DND-41 (cell line): Measurements from ENCODE around the gene TRAM1L1.

ENCODE experiments used
- ATAC-seq: fragments of 200-7000 bp; cut with Tn5 transposase; 3 replicates; pipeline ENCODE4 v1.9.1; 2021; ENCODE audit warnings: low read depth; ENCODE audit not compliant: insufficient read depth
- DNase-seq: peaks from one replicate; pipeline ENCODE4 v3.0.0-alpha.2; 2020
- H2AFZ ChIP-seq: 2 replicates; pipeline ENCODE4 v1.6.0; 2012; ENCODE audit warnings: low read depth, low read length
- H3K27ac ChIP-seq: 2 replicates; pipeline ENCODE4 v1.5.1; 2012; ENCODE audit warnings: low read length, inconsistent platforms
- H3K27me3 ChIP-seq: fragments of 200-600 bp; sonication (generic); 2 replicates; pipeline ENCODE4 v1.6.0; 2012; ENCODE audit warnings: low read length, mild to moderate bottlenecking, inconsistent platforms; ENCODE audit not compliant: insufficient read depth, poor library complexity
- H3K36me3 ChIP-seq: 2 replicates; pipeline ENCODE4 v1.5.1; 2012; ENCODE audit warnings: low read length, inconsistent platforms; ENCODE audit not compliant: insufficient read depth
- H3K4me1 ChIP-seq: 2 replicates; pipeline ENCODE4 v1.5.1; 2012; ENCODE audit warnings: mild to moderate bottlenecking, low read length; ENCODE audit not compliant: insufficient read depth
- H3K4me2 ChIP-seq: 2 replicates; pipeline ENCODE4 v1.6.0; 2012; ENCODE audit warnings: mild to moderate bottlenecking, moderate library complexity, low read length, inconsistent platforms; ENCODE audit not compliant: insufficient read depth
- H3K4me3 ChIP-seq, 2 experiments: fragments of 200-600 bp in 1 of 2; shearing (Covaris generic) in 1 of 2; 2 replicates each; pipeline ENCODE4 v1.5.1; 2012 to 2016; ENCODE audit warnings: inconsistent platforms in 2 of 2, low read length in 2 of 2, mild to moderate bottlenecking in 2 of 2, low read depth in 1 of 2, moderate library complexity in 1 of 2
- H3K79me2 ChIP-seq: 2 replicates; pipeline ENCODE4 v1.6.0; 2012; ENCODE audit warnings: low read length, inconsistent platforms; ENCODE audit not compliant: insufficient read depth
- H3K9ac ChIP-seq: 2 replicates; pipeline ENCODE4 v1.6.0; 2012; ENCODE audit warnings: low read depth, mild to moderate bottlenecking, inconsistent platforms, low read length, moderate library complexity
- H3K9me3 ChIP-seq: 2 replicates; pipeline ENCODE4 v1.5.1; 2012; ENCODE audit warnings: low read length, moderate library complexity, mild to moderate bottlenecking, inconsistent platforms; ENCODE audit not compliant: insufficient read depth, severe bottlenecking
- H4K20me1 ChIP-seq: 2 replicates; pipeline ENCODE4 v1.6.0; 2012; ENCODE audit warnings: low read length; ENCODE audit not compliant: insufficient read depth
- EZH2 ChIP-seq: IDR thresholded peaks from 3 replicates; pipeline ENCODE4 v1.6.1; 2012; ENCODE audit warnings: borderline replicate concordance, low read depth, mild to moderate bottlenecking, moderate library complexity, low read length, inconsistent platforms; ENCODE audit not compliant: severe bottlenecking
- TF ChIP-seq, protein P1 (sequence below): IDR thresholded peaks from 2 replicates; pipeline ENCODE4 v1.5.1; 2012; ENCODE audit warnings: borderline replicate concordance, low read length, moderate library complexity, mild to moderate bottlenecking; ENCODE audit not compliant: poor library complexity, severe bottlenecking; ENCODE audit errors: extremely low read depth

TRAM1L1 gene

DNA sequence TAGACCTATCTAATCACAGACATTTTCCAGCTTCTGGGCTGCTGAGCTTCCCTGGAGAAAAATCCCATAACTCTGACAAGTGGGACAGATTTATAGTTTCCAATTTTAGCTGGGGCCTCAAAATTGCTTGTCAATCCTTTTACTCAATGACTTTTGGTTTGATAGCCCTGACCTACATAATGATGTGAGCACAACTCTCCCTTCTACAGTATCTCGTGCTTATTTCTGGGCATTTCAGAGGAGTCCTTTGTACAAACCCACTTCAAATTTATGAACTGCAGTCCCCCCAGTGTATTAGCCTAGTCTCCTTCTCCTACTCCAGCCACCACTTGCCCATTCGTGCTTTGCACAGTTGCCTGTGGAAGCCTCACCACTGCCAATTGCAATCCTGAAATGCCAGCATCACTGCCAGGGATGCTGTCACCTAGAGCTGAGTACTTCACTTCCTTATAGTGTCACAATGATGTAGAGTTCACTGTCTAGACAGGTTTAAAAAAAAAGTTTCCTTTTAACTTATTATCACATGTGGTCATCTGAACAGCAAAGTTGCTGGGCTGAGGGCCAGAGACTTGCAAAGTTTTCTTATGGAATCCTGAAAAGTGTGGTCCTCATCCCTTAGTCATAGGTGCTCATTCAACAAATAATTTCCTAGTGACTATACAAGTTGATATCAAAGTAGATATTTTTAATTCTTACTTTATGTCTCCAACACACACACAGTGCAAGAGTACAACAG is 21.2 kb downstream of the TRAM1L1 start:
- Histone ChIP-seq H3K27me3 (no peaks in the 10 kb centered on the region), H3K79me2 (no peaks in the 10 kb centered on the region), H4K20me1 (no peaks in the 10 kb centered on the region), H3K27ac (no peak overlapping the region), H3K4me3 (no peak overlapping the region), H3K4me1 (no peaks in the 10 kb centered on the region), H3K9ac (no peak overlapping the region), H3K4me2 (no peak overlapping the region), H3K36me3 (no peaks in the 10 kb centered on the region), H3K9me3 (no peaks in the 10 kb centered on the region), H2AFZ (no peak overlapping the region)
- no peak for TF ChIP-seq EZH2
- TF ChIP-seq, protein P1, sequence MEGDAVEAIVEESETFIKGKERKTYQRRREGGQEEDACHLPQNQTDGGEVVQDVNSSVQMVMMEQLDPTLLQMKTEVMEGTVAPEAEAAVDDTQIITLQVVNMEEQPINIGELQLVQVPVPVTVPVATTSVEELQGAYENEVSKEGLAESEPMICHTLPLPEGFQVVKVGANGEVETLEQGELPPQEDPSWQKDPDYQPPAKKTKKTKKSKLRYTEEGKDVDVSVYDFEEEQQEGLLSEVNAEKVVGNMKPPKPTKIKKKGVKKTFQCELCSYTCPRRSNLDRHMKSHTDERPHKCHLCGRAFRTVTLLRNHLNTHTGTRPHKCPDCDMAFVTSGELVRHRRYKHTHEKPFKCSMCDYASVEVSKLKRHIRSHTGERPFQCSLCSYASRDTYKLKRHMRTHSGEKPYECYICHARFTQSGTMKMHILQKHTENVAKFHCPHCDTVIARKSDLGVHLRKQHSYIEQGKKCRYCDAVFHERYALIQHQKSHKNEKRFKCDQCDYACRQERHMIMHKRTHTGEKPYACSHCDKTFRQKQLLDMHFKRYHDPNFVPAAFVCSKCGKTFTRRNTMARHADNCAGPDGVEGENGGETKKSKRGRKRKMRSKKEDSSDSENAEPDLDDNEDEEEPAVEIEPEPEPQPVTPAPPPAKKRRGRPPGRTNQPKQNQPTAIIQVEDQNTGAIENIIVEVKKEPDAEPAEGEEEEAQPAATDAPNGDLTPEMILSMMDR = no peak
- no peak for DNase-seq
- no peak for ATAC-seq

DNA sequence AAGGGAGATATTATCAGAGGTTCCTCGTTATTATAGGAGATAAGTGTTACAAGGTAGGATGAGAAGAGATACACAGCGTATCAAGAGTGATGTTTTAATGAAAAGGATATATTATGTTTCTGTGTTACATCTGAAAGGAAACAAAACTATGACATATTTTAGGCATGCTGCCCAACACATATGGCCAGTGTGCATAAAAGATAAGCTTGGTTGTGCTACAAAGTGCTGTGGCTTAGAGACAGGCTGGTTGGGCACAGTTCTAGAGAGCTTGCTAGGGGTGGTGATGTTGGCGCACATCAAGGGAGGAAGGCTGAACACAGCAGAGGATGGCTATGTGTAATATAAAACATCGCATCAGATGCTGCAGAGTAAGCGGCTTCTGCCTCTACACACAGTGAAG is 42.4 kb downstream of the TRAM1L1 start:
- Histone ChIP-seq H3K27me3 (no peaks in the 10 kb centered on the region), H3K79me2 (no peaks in the 10 kb centered on the region), H3K36me3 (no peaks in the 10 kb centered on the region), H3K27ac (no peak overlapping the region), H3K9ac (no peak overlapping the region), H3K4me3 (no peak overlapping the region), H4K20me1 (no peaks in the 10 kb centered on the region), H3K4me2 (no peak overlapping the region), H2AFZ (no peak overlapping the region), H3K4me1 (no peaks in the 10 kb centered on the region), H3K9me3 (no peaks in the 10 kb centered on the region)
- no peak for TF ChIP-seq EZH2
- TF ChIP-seq, protein P1 = no peak
- ATAC-seq = 0 out of 3 replicates have a peak, but pooled peaks have one; percentile 37
- no peak for DNase-seq
